Kidney capillary endothelial cell (primary cell): ENCODE measurements around the gene APOC4.
"Not testable (repeated sequence)": the region's sequence is repeated elsewhere in the genome, so short reads cannot be mapped to it uniquely, and the experiment has no call there.

Experiments used
- DNase-seq: peaks from one replicate; pipeline ENCODE4 v3.0.0-alpha.2; 2018; ENCODE audit warnings: low spot score

APOC4 gene, protein sequence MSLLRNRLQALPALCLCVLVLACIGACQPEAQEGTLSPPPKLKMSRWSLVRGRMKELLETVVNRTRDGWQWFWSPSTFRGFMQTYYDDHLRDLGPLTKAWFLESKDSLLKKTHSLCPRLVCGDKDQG

DNA sequence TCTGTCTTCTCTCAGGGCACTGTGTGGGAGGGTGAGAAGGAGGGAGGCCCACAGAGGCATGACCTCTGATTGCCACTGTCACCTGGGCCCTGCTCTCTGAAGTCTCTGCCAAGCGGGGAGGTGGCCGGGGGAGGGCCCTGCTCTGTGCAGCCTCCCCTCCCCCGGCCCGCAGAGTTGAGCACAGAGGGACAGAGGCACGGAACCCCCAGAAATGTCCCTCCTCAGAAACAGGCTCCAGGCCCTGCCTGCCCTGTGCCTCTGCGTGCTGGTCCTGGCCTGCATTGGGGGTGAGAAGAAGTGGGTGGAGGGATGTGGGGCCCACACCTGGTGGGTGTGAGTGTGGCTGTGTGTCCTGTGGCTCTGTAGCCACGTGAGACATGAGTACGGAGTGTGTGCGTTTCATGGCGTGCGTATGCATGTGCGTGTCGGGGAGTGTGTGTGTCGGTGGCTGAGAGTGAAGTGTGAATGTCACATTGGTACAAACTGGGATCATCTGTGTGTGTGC, at the start of gene APOC4:
TSS of gene APOC4 (plus strand) at position 171 of the 505 bp plus-strand sequence. CDS start at position 212, 41 bp downstream.
- no peak for DNase-seq

DNA sequence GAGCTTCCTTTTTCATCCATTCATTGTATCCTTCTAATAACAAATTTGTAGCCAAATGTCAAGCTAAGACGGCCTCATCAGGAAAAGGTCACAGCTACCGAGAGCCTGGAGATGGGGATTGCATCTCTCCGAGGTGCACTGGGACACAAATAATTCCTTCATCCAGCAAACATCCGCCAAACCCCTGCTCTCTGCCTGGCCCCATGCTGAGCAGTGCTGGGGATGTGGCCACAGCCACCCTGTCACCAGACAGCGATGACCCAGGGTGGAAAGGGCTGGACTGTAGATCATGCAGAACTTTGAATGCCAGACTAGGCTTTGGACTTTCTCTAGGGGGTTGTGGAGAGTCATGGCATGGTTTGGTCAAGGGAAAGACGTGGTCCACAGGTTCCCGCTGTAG, 49.1 kb upstream of the APOC4 start:
- no peak for DNase-seq

DNA sequence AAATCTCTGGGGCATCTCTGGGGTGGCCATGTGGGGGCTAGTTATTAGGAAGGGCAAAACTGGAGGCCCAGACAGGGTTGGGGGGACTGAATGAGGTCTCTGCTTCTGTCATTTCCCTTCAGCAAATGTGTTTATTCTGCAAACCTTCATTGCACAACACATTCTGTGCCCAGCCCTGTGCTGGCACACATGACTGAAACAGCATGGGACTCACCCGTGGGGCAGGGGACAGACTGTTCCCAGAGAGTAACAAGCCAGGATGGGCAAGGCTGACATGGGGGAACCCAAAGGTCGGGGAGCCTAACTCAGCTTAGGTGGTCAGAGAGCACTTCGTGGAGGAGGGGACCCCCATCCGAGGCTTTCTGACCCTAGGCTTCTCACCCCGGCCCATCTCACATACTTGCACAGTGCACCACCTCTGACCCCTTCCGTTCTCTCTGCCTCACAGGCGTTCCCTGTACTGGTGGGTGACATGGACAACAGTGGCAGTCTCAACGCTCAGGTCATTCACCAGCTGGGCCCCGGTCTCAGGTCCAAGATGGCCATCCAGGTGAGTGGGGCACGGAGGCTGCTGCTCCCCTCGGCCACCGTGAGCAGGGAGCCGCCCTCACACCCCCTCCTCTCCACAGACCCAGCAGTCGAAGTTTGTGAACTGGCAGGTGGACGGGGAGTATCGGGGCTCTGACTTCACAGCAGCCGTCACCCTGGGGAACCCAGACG, 48.5 kb upstream of the APOC4 start:
- no peak for DNase-seq

DNA sequence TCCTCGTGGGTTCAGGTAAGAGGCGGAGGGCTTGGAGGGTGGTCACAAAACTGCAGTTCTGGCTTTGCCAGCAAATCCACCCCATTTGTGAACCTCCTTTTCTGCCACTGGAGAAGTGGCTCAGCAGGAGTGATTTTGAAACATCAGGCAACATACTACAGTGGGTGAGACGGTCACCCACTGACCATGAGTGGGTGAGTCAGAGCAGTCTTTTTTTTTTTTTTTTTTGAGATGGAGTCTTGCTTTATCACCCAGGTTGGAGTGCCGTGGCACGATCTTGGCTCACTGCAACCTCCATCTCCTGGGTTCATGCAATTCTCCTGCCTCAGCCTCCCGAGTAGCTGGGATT, 48.0 kb upstream of the APOC4 start:
- no peak for DNase-seq

DNA sequence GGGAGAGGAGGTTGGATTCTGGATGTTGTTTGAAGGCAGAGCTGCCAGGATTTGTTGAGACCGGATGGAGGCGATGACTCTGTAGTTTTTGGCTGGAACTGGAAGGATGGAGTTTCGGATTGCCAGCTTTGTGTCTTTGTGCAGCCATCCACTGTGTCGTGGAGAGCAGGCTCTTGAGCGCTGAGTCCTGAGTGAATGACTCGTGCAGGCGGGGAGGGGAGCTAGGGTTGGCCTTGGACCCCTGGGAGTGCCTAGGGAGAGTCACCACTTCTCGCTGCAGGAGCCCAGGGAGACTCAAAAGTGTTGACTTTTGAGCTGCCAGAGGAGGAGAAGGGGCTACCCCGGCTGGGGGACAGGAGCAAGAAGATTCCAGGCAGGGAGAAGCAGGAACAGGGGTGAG, 47.1 kb upstream of the APOC4 start:
- DNase-seq: no peak

DNA sequence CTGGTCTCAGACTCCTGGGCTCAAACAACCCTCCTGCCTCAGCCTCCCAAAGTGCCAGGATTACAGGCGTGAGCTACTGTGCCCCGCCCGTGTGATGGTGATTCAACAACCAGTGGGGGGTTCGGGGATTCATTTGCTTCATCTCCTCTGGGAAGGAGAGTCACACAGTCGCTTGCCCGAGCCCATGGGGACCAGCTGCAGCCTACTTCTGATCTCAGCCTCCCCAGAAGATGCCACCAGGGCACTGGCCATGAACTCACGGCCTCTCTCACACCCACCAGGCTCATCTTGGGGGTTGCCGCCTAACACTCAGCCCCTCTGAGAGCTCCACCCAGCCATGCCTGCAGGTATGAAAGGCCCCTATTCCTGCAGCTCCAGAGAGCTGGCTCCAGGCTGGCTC, 44.2 kb upstream of the APOC4 start:
- no peak for DNase-seq

DNA sequence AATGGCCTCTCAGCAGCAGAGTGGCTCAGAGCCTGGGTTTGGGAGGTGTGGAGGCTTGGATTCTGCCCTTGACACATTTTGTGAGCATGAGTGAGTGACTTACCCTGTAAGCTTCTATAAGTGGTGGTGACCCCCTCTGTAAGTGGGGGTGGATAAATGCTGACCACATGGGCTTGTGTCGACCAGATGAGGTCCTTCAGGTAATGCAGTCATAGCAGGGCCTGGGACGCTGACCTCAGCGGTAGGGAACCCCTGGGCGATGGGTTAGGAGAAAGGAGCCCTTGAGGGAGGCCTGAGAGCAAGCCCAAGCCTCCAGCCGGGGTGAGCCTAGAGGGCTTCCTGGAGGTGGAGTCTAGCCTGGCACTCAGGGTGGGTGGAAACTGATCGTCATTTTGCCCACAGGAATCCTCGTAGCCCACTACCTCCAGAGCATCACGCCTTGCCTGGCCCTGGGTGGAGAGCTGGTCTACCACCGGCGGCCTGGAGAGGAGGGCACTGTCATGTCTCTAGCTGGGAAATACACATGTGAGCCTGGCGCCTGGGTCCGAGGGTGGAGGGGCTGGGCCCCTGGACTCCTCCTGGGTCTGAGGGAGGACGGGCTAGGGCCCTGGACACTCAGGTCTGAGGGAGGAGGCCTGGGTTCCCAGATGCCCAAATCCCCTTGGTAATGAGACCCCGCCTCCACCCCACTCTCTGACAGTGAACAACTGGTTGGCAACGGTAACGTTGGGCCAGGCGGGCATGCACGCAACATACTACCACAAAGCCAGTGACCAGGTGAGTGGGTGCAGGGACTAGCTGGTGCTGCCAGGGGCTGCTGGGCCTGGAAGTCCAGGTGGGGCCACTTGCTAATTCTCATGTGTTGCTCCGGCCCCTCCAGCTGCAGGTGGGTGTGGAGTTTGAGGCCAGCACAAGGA, 41.5 kb upstream of the APOC4 start:
- no peak for DNase-seq

DNA sequence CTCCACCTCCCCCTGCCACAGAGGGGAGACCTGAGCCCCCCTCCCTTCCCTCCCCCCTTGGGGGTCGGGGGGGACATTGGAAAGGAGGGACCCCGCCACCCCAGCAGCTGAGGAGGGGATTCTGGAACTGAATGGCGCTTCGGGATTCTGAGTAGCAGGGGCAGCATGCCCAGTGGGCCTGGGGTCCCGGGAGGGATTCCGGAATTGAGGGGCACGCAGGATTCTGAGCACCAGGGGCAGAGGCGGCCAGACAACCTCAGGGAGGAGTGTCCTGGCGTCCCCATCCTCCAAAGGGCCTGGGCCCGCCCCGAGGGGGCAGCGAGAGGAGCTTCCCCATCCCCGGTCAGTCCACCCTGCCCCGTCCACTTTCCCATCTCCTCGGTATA, 38.8 kb upstream of the APOC4 start:
- no peak for DNase-seq

DNA sequence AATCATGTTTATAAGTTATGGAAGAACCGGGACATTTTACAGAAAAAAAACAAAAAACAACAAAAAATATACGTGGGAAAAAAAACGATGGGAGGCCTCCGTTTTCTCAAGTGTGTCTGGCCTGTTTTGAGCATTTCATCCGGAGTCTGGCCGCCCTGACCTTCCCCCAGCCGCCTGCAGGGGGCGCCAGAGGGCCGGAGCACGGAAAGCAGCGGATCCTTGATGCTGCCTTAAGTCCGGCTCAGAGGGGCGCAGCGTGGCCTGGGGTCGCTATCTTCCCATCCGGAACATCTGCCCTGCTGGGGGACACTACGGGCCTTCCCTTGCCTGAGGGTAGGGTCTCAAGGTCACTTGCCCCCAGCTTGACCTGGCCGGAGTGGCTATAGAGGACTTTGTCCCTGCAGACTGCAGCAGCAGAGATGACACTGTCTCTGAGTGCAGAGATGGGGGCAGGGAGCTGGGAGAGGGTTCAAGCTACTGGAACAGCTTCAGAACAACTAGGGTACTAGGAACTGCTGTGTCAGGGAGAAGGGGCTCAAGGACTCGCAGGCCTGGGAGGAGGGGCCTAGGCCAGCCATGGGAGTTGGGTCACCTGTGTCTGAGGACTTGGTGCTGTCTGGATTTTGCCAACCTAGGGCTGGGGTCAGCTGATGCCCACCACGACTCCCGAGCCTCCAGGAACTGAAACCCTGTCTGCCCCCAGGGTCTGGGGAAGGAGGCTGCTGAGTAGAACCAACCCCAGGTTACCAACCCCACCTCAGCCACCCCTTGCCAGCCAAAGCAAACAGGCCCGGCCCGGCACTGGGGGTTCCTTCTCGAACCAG, 38.2 kb upstream of the APOC4 start:
- no peak for DNase-seq

DNA sequence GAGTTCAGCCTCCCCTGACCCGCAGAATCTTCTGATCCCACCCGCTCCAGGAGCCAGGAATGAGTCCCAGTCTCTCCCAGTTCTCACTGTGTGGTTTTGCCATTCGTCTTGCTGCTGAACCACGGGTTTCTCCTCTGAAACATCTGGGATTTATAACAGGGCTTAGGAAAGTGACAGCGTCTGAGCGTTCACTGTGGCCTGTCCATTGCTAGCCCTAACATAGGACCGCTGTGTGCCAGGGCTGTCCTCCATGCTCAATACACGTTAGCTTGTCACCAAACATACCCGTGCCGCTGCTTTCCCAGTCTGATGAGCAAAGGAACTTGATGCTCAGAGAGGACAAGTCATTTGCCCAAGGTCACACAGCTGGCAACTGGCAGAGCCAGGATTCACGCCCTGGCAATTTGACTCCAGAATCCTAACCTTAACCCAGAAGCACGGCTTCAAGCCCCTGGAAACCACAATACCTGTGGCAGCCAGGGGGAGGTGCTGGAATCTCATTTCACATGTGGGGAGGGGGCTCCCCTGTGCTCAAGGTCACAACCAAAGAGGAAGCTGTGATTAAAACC, 37.5 kb upstream of the APOC4 start:
- no peak for DNase-seq

DNA sequence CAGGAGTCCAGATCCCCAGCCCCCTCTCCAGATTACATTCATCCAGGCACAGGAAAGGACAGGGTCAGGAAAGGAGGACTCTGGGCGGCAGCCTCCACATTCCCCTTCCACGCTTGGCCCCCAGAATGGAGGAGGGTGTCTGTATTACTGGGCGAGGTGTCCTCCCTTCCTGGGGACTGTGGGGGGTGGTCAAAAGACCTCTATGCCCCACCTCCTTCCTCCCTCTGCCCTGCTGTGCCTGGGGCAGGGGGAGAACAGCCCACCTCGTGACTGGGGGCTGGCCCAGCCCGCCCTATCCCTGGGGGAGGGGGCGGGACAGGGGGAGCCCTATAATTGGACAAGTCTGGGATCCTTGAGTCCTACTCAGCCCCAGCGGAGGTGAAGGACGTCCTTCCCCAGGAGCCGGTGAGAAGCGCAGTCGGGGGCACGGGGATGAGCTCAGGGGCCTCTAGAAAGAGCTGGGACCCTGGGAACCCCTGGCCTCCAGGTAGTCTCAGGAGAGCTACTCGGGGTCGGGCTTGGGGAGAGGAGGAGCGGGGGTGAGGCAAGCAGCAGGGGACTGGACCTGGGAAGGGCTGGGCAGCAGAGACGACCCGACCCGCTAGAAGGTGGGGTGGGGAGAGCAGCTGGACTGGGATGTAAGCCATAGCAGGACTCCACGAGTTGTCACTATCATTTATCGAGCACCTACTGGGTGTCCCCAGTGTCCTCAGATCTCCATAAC, 36.4 kb upstream of the APOC4 start, which contains the start of gene APOE:
TSS of gene APOE (plus strand) at position 360 of the 724 bp plus-strand sequence. CDS start 829 bp downstream, outside the sequence.
- no peak for DNase-seq

DNA sequence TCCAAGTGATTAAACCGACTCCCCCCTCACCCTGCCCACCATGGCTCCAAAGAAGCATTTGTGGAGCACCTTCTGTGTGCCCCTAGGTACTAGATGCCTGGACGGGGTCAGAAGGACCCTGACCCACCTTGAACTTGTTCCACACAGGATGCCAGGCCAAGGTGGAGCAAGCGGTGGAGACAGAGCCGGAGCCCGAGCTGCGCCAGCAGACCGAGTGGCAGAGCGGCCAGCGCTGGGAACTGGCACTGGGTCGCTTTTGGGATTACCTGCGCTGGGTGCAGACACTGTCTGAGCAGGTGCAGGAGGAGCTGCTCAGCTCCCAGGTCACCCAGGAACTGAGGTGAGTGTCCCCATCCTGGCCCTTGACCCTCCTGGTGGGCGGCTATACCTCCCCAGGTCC, 34.4 kb upstream of the APOC4 start:
- no peak for DNase-seq

DNA sequence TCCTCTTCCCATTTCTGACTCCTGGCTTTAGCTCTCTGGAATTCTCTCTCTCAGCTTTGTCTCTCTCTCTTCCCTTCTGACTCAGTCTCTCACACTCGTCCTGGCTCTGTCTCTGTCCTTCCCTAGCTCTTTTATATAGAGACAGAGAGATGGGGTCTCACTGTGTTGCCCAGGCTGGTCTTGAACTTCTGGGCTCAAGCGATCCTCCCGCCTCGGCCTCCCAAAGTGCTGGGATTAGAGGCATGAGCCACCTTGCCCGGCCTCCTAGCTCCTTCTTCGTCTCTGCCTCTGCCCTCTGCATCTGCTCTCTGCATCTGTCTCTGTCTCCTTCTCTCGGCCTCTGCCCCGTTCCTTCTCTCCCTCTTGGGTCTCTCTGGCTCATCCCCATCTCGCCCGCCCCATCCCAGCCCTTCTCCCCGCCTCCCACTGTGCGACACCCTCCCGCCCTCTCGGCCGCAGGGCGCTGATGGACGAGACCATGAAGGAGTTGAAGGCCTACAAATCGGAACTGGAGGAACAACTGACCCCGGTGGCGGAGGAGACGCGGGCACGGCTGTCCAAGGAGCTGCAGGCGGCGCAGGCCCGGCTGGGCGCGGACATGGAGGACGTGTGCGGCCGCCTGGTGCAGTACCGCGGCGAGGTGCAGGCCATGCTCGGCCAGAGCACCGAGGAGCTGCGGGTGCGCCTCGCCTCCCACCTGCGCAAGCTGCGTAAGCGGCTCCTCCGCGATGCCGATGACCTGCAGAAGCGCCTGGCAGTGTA, 33.8 kb upstream of the APOC4 start:
- no peak for DNase-seq

DNA sequence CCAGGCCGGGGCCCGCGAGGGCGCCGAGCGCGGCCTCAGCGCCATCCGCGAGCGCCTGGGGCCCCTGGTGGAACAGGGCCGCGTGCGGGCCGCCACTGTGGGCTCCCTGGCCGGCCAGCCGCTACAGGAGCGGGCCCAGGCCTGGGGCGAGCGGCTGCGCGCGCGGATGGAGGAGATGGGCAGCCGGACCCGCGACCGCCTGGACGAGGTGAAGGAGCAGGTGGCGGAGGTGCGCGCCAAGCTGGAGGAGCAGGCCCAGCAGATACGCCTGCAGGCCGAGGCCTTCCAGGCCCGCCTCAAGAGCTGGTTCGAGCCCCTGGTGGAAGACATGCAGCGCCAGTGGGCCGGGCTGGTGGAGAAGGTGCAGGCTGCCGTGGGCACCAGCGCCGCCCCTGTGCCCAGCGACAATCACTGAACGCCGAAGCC, 33.2 kb upstream of the APOC4 start:
- DNase-seq: no peak

DNA sequence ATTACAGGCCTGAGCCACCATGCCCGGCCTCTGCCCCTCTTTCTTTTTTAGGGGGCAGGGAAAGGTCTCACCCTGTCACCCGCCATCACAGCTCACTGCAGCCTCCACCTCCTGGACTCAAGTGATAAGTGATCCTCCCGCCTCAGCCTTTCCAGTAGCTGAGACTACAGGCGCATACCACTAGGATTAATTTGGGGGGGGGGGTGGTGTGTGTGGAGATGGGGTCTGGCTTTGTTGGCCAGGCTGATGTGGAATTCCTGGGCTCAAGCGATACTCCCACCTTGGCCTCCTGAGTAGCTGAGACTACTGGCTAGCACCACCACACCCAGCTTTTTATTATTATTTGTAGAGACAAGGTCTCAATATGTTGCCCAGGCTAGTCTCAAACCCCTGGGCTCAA, 32.3 kb upstream of the APOC4 start:
- DNase-seq: no peak

DNA sequence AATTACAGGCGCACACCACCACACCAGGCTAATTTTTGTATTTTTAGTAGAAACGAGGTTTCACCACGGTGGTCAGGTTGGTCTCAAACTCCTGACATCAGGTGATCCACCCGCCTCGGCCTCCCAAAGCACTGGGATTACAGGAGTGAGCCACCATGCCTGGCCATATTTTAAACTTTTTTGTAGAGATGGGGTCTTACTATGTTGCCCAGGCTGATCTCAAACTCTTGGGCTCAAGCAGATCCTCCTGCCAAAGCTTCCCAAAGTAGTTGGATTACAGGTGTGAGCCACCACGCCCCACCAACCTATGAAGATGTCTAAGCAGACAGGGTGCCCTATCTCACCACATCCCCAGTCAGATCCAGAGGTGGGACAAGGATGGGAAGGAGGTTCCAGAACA, 30.1 kb upstream of the APOC4 start:
- DNase-seq: not testable (repeated sequence)

DNA sequence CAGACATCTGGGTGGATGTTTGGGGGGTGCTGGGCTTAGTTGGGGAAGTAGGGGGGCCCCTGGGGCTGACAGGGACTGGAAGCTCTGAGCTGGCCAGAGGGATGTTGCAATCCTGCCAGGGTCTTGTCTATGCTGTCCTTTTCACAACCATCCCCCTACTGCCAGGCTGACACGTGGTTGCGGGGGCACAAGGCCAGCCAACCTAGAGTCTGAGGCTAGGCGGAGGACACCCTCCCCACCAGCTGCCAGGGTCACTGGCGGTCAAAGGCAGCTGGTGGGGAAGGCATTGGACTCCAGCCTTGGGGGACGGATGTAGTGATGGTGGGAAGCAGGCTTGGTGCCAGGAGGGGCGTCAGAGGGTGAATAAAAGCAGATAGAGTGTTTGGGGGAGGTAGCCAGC, 29.2 kb upstream of the APOC4 start:
- no peak for DNase-seq

DNA sequence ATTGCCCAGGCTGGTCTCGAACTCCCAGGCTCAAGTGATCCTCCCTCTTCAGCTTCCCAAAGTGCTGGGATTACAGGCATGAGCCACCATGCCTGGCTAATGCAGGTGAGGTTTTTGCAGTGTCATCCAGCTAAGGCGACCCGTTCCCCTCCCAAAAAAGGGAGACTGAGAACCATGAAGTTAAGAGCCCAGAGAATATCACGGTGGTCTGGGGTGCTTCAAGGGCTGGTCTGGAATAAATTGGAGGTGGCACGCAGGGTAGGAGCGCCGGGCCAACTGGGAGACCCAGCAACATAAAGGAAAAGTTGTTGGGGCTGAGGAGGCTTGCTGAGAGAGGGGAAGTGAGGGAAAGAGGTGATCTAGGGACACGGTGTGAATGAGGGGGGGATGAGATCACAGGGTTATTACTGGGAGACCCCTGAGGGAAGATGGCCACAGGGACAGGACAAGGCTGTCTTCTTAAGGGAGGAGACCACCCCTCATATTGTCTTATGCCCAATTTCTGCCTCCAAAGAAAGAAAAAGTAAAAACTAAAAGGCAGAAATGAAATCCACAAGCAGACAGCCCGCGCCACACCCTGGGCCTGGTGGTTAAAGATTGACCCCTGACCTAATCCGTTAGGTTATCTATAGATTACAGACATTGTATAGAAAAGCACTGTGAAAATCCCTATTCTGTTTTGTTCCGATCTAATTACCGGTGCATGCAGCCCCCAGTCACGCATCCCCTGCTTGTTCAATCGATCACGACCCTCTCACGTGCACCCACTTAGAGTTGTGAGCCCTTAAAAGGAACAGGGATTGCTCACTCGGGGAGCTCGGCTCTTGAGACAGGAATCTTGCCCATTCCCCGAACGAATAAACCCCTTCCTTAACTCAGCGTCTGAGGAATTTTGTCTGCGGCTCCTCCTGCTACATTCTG, 28.3 kb upstream of the APOC4 start:
- DNase-seq: not testable (repeated sequence)
